Measurements from ENCODE around the gene PPP4R1.

- TF ChIP-seq CTCF (conservative IDR thresholded peaks at IDR 0.05; ENCODE audit: low read depth, low read length) (no peak), EZH2 (IDR thresholded peaks at IDR 0.05; ENCODE audit: borderline replicate concordance, low read depth, low read length, poor library complexity, severe bottlenecking) (no peak)
These were observed at the start of gene PPP4R1 for GRCh38 chr18:9614401-9615279.

Measured in A673 (cell line).